ENCODE data around the gene NDUFB10. TPM values are rescaled to one million over a fixed set of nuclear protein-coding genes. Genes with fewer than 3 reads are reported as not detected.

Gene NDUFB10
- polyA plus RNA-seq, 4 donors: 129 to 144 (median 136) TPM

DNA sequence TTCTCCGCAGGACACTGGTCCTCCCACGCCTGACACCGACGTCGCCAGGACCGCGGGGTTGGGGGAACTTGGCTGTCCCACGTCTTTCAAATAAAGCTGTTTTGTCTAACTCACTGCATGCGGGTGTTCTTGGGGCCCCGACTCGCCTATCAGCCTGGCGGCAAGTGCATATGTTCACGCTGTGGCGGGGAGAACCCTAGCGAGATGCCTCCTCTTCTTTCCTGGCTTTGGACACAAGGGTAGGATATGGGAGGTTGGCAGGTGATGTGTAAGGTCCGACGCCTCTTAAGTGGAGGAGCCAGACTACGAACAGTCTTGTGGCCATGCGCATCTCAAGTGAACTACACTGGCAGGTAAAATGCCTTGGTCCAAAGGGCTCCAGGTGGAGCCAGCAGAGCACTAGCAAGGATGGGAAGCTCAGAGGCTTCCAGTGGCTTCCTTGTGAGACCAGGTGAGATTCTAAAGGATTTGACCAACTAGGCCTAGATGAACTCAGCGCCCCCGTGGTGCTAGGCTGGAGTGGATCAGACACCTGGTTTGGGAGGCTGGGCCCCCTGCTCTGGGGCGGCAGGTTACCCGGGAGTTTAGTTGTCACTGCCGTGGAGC lies 6.2 kb downstream of the NDUFB10 start:
- no peak for DNase-seq (ENCODE audit: low read depth in 4 of 4, low spot score in 2 of 4)

DNA sequence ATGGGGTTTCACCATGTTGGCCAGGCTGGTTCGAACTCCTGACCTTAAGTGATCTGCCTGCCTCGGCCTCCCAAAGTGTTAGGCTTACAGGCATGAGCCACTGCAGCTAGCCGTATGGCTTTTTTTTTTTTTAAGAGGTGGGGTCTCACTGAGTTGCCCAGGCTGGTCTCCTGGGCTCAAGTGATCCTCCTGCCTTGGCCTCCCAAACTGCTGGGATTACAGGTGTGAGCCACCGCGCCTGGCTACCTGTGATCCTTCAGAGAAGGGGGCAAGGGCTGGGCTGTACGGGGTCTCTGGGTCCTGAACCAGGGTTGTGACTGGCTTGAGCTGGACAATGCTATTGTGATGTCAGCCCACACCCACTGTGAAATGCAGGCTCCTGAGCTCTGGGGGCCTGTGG lies 7.1 kb downstream of the NDUFB10 start, which contains the start of gene RNF151:
RNF151 (plus strand) TSS at position 397 of the 400 bp plus-strand sequence. CDS start 26 bp downstream, outside the sequence.
- no peak for DNase-seq (ENCODE audit: low read depth in 4 of 4, low spot score in 2 of 4)

DNA sequence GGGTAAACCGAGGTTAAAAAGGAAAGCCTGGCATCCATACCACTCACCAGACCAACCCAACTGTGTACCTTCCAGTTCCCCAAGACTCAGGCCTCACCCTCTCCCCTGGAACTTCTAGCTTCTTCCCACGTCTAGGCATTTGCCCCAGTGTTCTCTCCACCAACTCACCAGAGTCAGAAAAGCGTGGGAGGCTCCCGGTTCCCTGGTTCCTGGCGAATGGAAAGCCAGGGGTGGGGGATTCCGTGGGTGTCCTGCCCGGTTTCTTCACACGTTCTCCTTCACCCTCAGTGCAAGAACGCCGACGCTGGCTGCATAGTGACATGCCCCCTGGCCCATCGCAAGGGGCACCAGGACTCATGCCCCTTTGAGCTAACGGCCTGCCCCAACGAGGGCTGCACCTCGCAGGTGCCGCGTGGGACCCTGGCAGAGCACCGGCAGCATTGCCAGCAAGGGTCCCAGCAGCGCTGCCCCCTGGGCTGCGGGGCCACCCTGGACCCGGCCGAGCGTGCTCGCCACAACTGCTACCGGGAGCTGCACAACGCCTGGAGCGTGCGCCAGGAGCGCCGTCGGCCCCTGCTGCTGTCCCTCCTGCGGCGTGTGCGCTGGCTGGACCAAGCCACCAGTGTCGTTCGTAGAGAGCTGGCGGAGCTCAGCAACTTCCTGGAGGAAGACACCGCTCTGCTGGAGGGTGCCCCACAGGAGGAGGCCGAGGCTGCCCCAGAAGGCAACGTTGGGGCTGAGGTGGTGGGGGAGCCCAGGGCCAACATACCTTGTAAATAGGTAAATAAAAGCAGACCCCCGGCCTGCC lies 9.0 kb downstream of the NDUFB10 start:
- no peak for DNase-seq (ENCODE audit: low read depth in 4 of 4, low spot score in 2 of 4)

DNA sequence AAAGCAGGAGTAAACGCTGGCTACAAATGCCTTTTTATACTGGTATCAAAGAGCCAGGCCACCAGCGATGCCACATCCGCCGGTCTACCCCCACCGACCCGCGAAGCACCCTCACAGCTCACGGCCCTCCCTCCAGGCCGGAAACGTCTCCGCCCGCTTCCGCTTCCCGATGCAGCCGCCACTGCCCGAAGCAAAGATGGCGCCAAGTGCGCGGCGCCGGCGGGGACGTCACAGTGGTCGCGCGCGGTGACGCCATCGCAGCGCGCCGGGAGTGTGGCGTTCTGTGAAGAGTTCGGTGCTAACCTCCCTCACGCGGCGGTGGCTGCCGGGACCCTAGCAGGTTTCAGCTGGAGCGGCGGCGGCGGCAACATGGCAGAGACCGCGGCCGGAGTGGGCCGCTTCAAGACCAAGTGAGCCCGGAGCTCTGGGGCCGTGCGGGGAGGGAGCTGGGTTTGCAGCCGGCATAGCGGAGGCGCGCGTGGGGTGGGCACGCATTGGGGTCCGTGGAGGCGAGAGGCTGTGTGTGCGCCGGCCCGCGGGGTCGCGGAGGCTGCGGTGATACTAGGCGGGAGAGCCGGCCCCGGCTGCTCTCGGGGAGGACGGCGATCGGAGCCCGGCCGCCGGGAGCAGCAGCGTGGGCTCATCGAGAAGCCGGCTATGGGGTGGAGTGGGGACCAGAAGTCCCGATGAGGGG lies 12.6 kb downstream of the NDUFB10 start, which contains the start of gene TBL3:
TBL3 (plus strand) TSS at position 258 of the 694 bp plus-strand sequence; CDS start at position 370, 112 bp downstream.
- DNase-seq (ENCODE audit: low read depth in 4 of 4, low spot score in 2 of 4): peak in 3 of 4 donors; percentile 85 to 88 (median 86)

DNA sequence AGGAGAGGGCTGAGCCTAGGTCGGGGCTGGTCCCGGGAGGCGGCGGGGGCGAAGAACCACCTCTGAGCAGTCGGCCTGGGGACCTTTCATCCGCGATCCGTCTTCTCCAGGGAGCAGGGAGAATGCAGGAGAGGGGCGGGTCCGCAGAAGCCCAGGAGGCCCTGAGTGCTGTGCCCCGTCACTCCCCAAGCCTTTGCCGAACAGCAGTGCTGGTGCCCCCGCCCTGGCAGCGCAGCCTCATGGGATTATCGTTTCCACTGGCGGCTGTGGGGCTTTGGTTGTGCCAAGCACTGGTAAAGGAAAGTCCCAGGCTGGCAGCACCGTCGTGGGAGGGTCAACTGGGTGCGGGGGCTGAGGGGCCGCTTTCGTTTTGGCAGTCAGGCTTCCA lies 13.1 kb downstream of the NDUFB10 start:
- DNase-seq (ENCODE audit: low read depth in 4 of 4, low spot score in 2 of 4): no peak

DNA sequence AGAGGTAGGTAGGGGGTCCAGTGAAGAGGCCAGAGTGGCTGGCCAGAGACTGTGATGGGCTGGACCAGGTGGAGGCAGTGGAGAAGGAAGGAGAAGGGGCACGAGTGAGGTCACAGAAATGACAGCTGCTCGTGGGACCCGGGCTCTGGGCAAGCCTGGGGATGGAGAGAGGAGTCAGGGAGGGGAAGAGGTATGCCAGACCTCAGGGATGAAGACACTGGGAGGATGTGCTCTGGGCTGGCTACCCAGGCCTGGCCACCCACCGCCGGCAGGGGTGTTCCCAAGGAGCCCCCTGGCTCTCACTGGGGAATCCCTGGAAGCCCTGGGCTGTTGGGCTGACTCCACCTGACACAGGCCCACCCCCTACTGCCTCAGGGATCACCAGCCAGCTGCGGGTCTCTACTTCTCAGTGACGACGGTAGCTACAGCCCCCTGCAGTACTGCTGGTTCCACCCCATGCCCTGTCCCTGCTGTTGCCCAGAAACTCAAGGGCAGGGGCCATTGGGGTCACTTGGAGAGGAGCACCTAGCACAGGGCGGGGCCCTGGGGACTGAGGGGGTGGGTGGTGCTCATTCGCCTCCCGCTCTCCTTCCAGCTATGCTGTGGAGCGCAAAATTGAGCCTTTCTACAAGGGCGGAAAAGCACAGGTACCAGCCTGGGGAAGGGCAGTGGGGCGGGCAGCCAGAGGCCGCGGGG lies 14.3 kb downstream of the NDUFB10 start:
- no peak for DNase-seq (ENCODE audit: low read depth in 4 of 4, low spot score in 2 of 4)

DNA sequence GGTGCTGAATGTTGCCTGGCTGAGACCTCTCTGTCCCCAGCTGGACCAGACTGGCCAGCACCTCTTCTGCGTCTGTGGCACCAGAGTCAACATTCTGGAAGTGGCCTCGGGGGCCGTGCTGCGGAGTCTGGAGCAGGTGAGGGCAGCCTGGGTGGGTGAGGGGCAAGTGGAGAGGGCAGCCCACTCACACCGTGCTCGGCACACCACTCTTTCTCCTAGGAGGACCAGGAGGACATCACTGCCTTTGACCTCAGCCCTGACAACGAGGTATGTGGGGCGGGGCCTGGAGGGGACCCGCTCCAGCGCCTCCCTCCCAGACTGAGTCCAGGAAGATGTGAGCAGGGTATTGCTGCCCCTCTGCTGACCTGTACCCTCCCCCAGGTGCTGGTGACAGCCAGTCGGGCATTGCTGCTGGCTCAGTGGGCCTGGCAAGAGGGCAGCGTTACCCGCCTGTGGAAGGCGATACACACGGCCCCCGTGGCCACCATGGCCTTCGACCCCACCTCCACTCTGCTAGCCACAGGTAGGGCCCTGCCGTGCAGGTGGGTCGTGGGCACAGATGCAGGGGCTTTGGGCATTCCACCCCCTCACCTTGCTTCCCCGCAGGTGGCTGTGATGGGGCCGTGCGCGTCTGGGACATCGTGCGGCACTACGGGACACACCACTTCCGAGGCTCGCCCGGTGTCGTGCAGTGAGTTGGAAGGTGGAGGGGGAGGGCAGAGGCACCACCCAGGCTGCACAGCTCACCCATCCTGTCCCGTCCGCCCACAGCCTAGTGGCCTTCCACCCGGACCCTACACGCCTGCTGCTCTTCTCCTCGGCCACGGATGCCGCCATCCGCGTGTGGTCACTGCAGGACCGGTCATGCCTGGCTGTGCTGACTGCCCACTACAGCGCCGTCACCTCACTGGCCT lies 15.1 kb downstream of the NDUFB10 start:
- DNase-seq (ENCODE audit: low read depth in 4 of 4, low spot score in 2 of 4): no peak

DNA sequence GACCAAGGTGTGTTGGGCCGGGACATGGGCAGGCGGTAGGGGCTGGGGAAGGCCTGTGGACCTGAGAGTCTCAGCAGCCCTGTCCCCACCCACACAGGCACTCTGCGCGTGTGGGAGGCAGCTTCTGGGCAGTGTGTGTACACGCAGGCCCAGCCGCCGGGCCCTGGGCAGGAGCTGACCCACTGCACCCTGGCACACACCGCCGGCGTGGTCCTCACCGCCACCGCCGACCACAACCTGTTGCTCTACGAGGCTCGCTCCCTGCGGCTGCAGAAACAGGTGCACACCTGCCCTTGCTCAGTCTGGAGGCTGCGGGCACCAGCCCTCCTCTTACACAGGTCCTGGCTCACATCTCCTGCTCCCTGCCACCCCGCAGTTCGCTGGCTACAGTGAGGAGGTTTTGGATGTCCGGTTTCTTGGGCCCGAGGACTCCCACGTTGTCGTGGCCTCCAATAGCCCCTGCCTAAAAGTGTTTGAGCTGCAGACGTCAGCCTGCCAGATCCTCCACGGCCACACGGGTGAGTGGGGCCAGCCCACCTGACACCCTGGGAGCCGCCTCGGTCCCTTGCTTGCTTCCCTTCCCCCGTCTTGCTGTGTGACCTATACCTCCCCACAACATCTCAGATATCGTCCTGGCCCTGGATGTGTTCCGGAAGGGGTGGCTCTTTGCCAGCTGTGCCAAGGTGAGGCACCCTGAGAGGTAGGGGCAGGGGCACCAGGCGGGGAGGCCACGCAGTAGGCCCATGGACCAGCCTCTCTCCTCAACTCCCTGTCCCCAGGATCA lies 16.3 kb downstream of the NDUFB10 start:
- DNase-seq (ENCODE audit: low read depth in 4 of 4, low spot score in 2 of 4): no peak

DNA sequence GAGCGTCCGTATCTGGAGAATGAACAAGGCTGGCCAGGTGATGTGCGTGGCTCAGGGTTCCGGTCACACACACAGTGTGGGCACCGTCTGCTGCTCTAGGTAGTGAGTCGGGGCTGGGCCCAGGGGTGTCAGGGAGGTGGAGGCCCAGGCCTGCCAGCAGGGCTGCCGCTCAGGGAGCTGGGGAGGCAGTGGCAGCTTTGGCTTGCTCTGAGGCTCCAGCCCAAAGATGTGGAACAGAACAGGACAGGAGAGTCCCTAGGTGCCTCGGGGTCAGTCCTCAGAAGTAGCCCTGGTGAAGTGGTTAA lies 16.8 kb downstream of the NDUFB10 start:
- DNase-seq (ENCODE audit: low read depth in 4 of 4, low spot score in 2 of 4): no peak

DNA sequence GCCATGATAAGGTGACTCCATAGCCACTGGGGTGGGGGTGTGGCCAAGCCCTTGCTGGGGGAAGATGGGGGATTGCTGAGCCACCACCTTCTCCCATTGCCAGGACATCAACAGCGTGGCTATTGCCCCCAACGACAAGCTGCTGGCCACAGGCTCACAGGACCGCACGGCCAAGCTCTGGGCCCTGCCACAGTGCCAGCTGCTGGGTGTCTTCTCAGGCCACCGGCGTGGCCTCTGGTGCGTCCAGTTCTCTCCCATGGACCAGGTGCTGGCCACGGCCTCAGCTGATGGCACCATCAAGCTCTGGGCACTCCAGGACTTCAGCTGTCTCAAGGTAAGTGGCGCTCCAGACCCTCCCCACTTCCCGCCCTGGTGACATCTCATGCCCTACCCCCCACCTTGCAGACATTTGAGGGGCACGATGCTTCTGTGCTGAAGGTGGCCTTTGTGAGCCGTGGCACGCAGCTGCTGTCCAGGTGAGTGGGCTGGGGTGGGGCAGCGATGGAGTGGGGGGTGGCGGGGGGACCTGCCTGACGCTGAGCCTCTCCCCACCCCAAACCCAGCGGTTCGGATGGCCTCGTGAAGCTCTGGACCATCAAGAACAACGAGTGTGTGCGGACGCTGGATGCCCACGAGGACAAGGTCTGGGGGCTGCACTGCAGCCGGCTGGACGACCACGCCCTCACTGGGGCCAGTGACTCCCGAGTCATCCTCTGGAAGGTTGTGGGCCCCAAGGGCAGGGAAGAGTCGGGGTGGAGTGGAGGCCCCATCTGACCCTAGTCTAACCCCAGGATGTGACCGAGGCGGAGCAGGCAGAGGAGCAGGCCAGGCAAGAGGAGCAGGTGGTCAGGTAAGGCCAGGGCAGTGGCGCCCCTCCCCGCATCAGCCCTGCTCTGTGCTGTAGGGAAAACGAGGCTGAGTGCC lies 17.9 kb downstream of the NDUFB10 start:
- DNase-seq (ENCODE audit: low read depth in 4 of 4, low spot score in 2 of 4): no peak

DNA sequence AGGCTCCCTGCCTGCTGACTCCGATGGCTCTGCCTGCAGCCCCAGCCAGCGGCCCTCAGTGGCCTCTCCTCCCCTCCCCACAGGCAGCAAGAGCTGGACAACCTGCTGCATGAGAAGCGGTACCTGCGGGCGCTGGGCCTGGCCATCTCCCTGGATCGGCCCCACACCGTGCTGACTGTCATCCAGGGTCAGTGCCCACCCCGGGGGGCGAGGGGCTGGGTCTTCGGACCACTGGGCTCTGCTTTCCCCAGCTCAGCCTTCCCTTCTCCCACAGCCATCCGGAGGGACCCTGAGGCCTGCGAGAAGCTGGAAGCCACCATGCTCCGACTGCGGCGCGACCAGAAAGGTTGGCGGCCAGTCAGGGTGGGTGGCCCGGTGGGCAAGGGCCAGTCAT lies 18.5 kb downstream of the NDUFB10 start:
- DNase-seq (ENCODE audit: low read depth in 4 of 4, low spot score in 2 of 4): no peak

DNA sequence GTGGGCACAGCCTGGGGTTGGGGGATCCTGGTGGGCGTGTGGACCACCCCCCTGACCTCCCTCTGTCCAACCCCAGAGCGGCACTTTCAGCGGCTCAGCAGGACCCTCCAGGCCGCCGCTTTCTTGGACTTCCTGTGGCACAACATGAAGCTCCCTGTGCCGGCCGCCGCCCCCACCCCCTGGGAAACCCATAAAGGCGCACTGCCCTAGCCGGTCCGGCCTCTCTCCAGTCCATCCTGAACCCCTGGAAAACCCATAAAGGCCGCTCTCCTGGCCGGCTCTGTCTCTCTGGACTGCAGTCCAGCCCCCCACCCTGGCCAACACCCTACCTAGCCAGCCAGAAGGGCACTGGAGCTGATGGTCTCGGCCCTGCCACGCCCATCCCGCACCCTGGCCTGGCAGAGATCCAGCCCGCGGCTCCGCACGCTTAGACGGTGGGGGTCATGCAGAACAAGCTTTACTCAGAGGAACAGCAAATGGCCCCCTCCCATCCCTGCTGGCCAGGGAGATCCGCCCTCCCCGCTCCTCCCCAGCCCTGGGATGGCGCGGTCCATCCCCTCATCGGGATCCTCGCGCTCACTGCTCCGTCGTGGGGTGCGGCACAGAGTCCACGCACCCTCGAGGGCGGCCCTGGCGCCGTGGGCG lies 19.3 kb downstream of the NDUFB10 start:
- DNase-seq (ENCODE audit: low read depth in 4 of 4, low spot score in 2 of 4): no peak

DNA sequence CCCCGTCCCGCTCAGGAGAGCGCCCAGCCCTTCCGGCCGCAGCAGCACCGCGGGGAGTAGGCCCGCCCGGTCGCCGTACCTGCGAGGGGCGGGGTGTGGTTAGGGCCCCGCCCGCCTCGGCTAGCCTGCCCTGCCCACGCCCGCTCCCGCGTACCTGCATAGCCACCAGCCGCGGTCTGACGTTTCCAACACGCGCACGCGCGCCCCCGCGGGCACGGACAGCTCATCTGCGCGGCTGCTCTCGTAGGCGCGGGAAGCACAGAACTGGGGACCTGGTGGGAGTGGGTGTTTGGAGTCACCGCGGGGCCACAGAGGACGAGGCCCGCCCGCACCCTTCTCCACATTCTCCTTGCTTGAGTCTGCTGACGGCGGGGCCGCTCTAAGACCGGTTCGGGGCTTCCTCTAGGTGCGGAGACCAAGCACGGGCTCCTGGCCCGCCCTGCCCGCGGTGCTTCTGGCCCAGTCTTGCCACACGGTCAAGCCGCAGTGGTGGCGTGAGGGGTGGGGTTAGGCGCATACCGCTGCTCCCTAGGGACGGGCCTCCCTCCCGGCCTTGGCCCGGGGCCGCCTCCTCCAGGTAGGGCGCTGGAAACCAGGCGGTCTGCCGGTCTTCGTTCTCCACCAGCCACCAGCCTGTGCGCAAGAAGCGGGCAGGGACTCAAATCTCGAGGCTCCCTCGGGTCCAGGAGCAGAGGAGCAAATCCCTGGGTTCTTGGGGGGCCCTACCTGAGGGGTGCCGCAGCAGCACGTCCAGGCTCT lies 20.1 kb downstream of the NDUFB10 start:
- no peak for DNase-seq (ENCODE audit: low read depth in 4 of 4, low spot score in 2 of 4)

DNA sequence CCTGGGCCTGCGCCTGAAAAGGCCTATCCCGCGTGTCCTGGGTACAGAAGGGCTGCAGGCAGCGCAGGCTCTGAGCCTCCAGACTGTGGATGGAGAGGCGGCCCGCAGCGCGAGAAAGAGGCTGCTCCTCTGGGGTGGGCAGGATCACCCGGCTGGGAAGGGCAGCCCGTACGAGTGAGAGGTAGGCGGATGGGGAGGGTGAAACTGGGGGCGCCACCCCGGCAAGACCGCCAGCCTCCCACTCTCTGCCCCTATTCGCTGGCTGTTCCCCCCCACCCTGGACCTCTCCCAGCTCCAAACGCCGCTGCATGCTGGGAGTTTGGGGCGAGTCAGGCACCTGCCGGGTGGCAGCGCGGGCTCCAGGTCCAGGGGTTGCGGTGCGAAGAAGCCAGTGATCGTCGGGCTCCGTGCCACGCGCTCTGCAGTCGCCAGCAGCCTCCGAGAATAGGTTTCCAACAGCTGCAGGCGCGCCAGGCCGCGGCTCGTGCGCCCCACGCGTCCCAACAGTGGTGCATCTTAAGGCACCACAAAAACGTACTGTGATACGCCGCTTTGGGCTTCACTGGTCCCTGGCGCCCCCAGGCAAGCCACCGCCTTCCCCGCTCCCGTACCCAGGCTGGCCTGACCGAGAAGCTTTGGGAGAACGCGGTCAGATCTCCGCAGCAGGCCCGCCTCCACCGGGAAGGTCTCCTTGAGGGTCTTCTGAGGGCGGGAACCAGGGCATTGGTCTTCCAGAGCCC lies 20.9 kb downstream of the NDUFB10 start:
- no peak for DNase-seq (ENCODE audit: low read depth in 4 of 4, low spot score in 2 of 4)

DNA sequence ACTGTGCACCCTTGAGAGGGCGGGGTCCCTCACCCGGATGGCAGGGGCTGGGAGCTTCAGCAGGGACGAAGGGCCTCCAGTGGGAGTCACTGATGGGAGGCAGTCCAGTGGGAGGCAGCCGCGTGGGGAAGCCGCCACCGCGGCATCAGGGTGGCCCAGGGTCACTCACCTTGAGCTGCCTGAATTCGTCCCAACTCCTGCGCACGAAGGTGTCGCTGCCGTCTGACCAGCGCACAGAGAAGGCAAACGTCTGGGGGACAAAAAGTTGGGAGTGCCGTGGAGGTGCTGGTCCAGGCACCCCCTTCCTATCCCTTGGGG lies 21.4 kb downstream of the NDUFB10 start:
- DNase-seq (ENCODE audit: low read depth in 4 of 4, low spot score in 2 of 4): no peak

DNA sequence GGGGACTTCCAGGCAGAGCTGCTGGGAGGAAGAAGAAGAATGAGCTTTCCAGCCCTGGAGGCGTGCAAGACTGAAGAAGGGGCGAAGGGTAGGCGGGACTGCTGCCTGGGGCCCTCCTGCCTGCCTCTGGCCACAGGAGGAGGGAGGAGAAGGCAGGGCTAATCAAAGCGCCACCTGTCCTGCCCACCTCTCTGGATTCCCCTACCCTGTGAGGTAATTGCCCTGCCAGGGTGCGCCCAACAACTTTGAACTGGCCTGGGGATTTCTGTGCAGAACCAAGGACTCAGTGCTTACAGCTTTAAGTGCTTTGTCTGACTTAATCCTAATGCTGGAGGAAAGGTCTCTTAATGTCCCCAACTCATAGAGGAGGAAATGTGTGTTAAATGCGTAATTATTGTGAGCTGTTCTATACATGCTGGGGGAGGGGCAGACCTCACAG lies 22.1 kb downstream of the NDUFB10 start, which contains the start of gene NOXO1:
NOXO1 (minus strand) TSS at position 72 of the 439 bp plus-strand sequence. CDS start 290 bp downstream, outside the sequence.
- DNase-seq (ENCODE audit: low read depth in 4 of 4, low spot score in 2 of 4): no peak
